ENCODE data around the gene ARHGDIG. TPM values are rescaled to one million over a fixed set of nuclear protein-coding genes. Genes with fewer than 3 reads are reported as not detected.

ARHGDIG gene
- total RNA-seq, 1 experiment from 2014 or later, result not detected

DNA sequence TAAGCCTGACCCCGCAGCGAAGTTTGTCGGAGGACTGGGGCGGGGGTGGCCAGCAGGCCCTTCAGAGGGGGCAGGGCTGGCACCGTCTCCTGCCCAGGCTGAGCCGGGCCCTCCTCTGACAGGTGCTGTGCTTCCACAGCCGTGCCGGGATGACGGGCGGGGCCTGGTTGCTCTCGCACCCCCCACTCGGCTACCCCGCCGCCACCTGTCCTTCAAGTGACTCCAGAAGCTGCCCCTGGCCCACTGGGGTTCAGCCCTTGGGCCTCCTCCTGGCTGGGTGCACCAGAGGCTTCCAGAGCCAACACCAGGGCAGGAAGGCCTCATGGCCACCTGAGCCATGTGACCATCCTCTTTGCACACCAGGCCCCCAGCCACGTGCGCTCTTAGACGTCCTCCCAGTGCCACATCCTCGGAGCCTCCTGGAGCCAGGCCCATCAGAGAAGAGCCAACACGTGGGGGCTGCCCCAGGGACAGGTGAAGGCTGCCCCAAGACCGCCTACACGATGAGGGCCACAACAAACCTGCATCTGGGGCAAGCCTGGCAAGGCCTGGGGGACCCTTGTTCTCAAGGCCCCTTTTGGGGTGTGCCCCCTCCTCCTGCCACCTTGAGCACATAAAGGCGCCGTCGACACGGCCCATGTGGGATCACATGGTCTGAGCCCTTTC is 9.8 kb downstream of the ARHGDIG start:
- Histone ChIP-seq H3K9me3 (replicated peaks) (peaks cover 7% of the 10 kb centered on the region; the same call in 1 of the 2 replicates), H3K4me3 (no peak overlapping the region), H3K36me3 (peaks cover 51% of the 10 kb centered on the region), H3K27me3 (replicated peaks) (no peaks in the 10 kb centered on the region), H3K4me1 (replicated peaks) (no peaks in the 10 kb centered on the region), H3K27ac (no peak overlapping the region)
- no peak for DNase-seq (ENCODE audit: low read depth in 1 of 2, low spot score in 2 of 2)

DNA sequence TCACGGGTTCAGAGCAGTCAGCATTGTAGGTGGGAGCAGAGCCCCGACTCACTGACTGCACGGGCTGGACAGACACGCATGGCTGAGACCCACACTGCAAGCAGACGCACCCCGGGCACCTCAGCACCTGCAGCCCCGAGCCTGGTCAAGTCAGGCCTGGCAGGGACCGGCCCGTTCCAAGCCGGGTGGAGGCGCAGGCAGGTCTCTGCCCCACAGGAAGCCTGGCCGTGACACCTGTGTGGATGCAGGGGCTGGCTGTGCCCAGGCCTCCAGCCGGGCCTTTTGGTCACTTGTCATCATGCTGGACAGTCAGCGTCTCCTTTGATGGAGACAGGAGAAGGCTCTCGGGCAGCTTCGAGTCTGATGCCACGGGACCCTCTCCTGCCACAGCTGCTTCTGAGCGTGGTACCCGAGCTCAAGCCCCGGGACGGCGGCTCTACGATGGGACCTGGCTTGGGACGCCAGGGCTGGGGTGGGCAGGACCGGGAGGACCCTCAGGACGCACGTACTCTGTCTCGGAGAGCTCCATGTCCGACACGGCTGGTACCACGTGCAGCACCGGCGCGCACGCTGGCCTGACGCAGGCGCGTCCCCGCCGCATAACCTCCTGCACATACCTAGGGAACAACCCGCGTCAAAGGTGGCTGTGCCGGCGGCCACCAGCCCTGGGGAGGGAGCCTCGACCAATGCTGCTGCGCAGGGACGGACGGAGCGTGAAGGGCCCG is 10.5 kb downstream of the ARHGDIG start:
- no peaks in the 10 kb centered on the region for H3K4me1 ChIP-seq (replicated peaks)
- H3K36me3 ChIP-seq, result peaks cover 51% of the 10 kb centered on the region
- H3K27ac ChIP-seq, result no peak overlapping the region
- DNase-seq (ENCODE audit: low read depth in 1 of 2, low spot score in 2 of 2), result no peak
- peaks cover 7% of the 10 kb centered on the region; the same call in 1 of the 2 replicates for H3K9me3 ChIP-seq (replicated peaks)
- H3K27me3 ChIP-seq (replicated peaks), result no peaks in the 10 kb centered on the region
- no peak overlapping the region for H3K4me3 ChIP-seq

DNA sequence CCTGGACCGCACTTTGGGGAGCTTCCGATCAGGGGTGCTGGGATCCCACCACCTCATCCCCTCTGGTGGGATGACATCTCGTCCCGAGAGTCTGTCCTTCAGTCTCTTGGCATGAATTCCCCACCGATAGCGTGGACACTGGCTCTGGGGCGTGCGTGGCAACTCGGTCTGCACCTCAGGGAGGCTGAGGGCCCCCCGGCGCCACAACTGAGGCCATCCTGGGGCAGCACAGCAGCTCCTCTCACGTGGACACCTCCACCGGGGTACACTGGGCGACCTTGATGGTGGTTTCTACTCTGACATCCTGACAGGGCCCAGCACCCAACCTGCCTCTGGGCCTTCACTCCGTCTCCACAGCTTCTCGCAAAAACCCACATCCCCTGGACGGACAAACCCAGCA is 11.1 kb downstream of the ARHGDIG start:
- H3K9me3 ChIP-seq (replicated peaks), result peaks cover 5% of the 10 kb centered on the region; the same call in 1 of the 2 replicates
- H3K27me3 ChIP-seq (replicated peaks), result no peaks in the 10 kb centered on the region
- no peak for DNase-seq (ENCODE audit: low read depth in 1 of 2, low spot score in 2 of 2)
- H3K36me3 ChIP-seq, result peaks cover 51% of the 10 kb centered on the region
- H3K4me1 ChIP-seq (replicated peaks), result no peaks in the 10 kb centered on the region
- no peak overlapping the region for H3K27ac ChIP-seq
- H3K4me3 ChIP-seq, result no peak overlapping the region

DNA sequence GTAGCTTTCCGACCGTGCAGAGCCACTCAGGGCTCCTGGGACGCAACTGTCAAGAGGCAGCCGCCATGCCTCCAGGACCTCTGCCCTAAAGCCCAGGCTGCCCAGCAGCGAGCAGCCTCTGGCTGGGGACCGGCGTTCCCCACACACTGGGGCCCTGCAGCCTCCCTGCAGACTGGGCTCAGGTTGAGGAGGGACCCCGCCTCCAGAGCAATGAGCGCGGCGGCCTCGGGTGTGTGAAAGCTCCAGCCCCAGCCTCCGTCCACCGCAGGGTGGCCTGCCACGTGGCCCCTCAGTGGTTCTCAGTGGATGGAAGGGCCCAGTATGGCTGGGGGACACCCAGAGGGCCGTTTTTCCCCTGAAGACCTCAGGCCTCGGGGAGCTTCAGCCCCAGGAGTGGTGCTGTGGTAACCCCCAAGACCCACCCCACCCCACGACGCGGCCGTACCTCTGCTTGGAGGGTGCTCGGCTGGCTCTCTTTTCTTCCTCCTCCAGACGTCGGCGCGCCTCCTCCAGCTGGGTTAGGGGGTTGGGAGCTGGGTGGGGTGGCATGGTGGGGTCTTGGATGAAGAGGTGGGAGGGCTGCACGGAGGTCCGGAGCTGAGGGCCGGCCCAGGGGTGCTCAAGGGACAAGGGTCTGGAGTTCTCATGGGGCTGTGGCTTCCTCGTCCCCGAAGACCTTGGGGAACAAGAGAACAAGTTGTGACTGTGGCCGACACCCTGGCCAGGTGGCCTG is 12.8 kb downstream of the ARHGDIG start:
- Histone ChIP-seq H3K27ac (no peak overlapping the region), H3K9me3 (replicated peaks) (no peaks in the 10 kb centered on the region), H3K4me1 (replicated peaks) (no peaks in the 10 kb centered on the region), H3K4me3 (no peak overlapping the region), H3K27me3 (replicated peaks) (no peaks in the 10 kb centered on the region), H3K36me3 (peaks cover 42% of the 10 kb centered on the region)
- DNase-seq (ENCODE audit: low read depth in 1 of 2, low spot score in 2 of 2), result no peak

DNA sequence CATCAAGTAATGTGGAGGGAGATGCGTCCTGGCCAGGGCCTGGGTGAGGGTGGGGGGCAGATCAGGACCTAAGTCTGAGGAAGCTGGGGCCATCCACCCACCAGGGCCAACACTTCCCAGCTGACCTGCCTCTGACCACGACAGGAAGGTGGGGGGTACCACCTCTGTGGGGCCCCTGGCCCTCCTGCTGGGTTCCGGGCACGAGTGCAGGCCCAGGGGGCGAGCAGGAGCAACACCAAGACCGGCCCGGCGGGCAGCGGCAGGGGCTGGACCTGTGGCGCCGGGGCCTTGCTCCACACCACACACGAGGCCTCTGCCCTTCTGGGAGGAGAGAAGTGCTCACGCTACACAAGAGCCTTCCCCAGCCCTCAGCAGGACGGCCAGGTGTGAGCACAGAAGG is 15.9 kb downstream of the ARHGDIG start:
- Histone ChIP-seq H3K27me3 (replicated peaks) (no peaks in the 10 kb centered on the region), H3K36me3 (peaks cover 28% of the 10 kb centered on the region), H3K4me1 (replicated peaks) (no peaks in the 10 kb centered on the region), H3K9me3 (replicated peaks) (no peaks in the 10 kb centered on the region), H3K4me3 (no peak overlapping the region), H3K27ac (no peak overlapping the region)
- no peak for DNase-seq (ENCODE audit: low read depth in 1 of 2, low spot score in 2 of 2)

DNA sequence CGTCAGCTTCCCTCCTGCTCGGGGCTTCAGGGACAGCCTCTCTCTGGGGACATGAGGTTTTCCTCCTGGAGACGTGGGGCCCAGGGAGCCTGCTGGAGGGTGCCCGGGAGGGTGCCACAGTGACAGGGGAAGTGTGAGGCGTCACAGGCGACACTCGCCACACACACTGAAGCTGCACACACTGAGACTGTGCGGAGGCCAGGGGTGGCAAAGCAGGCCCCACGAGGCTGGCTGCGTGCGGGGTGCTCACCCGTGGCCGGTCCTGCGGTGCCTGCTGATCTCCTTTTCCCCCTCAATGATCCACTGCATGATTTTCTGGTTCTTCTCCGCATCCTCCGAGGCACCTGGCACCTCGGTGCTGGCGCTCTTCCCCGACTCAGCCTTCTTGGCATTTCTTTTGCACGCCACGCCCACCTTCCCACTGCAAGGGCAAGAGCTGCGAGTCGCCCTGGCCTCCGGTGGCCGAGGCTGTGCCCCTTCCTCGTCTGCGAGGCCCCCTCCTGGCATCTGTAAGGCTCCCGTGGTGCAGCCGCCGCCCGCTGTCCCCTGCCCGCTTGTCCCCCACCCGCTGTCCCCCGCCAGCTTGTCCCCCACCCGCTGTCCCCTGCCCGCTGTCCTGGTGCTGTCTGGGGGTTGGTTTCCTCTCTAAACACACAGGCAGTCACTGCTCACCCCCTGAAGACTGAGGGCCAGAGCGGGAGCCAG is 16.6 kb downstream of the ARHGDIG start:
- peaks cover 25% of the 10 kb centered on the region for H3K36me3 ChIP-seq
- H3K27ac ChIP-seq, result no peak overlapping the region
- no peak overlapping the region for H3K4me3 ChIP-seq
- no peaks in the 10 kb centered on the region for H3K4me1 ChIP-seq (replicated peaks)
- no peak for DNase-seq (ENCODE audit: low read depth in 1 of 2, low spot score in 2 of 2)
- H3K27me3 ChIP-seq (replicated peaks), result no peaks in the 10 kb centered on the region
- no peaks in the 10 kb centered on the region for H3K9me3 ChIP-seq (replicated peaks)

DNA sequence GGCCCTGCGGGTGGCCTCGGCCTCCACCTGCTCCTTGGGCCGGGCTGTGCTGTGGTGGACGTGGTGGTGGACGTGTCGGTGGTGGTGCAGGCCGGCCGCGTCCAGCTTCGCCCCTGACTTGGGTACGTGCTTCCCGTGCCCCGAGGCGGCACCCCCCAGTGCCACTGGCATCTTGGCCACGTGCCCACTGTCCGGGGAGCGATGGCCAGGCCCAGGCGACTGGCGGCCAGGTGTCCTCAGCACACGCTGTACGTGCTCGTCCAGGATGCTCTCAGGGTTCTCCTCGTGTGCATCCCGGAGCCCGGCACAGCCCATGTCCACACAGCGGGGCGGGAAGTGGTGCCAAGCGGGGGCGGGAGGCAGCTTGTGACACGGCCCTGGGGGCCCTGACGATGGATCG is 17.4 kb downstream of the ARHGDIG start:
- Histone ChIP-seq H3K27me3 (replicated peaks) (no peaks in the 10 kb centered on the region), H3K27ac (no peak overlapping the region), H3K4me1 (replicated peaks) (no peaks in the 10 kb centered on the region), H3K9me3 (replicated peaks) (no peaks in the 10 kb centered on the region), H3K36me3 (peaks cover 21% of the 10 kb centered on the region), H3K4me3 (no peak overlapping the region)
- no peak for DNase-seq (ENCODE audit: low read depth in 1 of 2, low spot score in 2 of 2)

DNA sequence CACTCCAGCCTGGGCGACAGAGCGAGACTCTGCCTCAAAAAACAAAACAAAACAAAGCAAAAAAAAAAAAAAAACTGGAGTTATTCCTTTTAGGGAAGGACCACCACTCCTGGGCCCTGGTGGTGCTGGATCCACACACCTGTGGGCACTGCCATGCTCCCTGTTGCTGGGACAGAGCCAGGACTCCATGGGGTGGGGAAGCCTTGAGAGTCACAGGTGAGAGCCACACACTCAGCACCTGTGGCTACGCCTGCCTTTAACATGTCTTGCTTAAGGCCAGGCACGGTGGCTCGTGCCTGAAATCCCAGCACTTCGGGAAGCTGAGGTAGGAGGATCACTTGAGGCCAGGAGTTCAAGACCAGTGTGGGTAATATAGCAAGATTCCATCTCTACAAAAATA is 20.8 kb downstream of the ARHGDIG start:
- no peak for DNase-seq (ENCODE audit: low read depth in 1 of 2, low spot score in 2 of 2)
- Histone ChIP-seq H3K9me3 (replicated peaks) (no peaks in the 10 kb centered on the region), H3K4me3 (no peak overlapping the region), H3K27ac (no peak overlapping the region), H3K36me3 (peaks cover 14% of the 10 kb centered on the region), H3K27me3 (replicated peaks) (no peaks in the 10 kb centered on the region), H3K4me1 (replicated peaks) (no peaks in the 10 kb centered on the region)

DNA sequence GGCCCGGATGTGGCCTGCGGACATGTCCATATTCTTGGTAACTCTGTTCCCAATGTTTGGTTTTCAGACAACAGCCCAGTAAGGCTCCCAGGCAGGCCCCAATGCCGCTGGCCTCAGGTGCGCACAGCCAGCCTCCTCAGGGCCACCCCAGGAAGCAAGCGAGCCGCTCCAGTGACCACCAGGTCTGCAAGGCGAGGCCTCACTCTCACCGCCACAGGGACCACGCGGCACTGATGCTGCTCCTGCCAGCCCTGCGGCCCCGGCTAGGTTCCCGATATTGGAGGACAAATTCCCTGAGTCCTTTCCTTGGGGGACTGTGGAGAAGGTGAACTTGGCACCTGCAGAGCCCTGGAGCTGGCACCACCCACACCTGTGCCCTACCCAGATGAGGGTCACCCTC is 21.6 kb downstream of the ARHGDIG start:
- Histone ChIP-seq H3K27ac (no peak overlapping the region), H3K36me3 (peaks cover 12% of the 10 kb centered on the region), H3K4me1 (replicated peaks) (no peaks in the 10 kb centered on the region), H3K4me3 (no peak overlapping the region), H3K9me3 (replicated peaks) (no peaks in the 10 kb centered on the region), H3K27me3 (replicated peaks) (no peaks in the 10 kb centered on the region)
- DNase-seq (ENCODE audit: low read depth in 1 of 2, low spot score in 2 of 2), result no peak

DNA sequence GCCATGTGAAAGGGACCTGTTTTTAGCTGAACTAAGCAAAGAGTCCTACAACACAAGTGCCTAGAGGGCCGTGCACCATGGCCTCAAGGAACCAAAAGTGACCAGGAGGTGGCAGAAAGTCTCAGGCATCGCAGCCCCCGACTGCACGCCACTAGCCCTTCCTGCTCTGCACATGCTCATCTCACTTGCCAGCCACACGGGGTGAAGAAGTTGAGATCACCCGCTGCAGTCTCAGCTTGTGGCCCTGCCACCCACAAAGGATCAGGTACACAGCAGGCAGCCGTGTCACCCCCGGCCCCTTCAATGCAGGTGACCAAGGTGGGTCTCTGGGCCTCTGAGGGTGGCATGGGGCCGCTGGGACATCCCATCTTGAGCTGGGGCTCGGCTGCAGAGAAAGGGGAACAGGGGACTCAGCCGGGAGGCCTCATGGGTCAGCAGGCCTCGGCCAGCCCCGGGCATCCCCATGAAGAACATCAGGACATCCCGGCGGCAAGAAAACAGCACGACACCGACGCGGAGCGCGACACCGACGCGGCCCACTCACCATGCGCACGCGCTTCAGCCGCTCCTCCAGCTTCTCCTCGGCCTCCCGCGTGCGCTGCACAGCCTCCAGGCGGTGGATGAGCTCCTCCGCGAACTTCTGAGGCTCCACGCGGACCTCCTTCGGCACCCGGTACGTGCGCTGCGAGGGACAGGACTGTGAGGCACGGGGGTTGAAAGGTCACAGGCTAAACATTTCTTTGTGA is 23.5 kb downstream of the ARHGDIG start:
- Histone ChIP-seq H3K4me1 (replicated peaks) (no peaks in the 10 kb centered on the region), H3K27me3 (replicated peaks) (no peaks in the 10 kb centered on the region), H3K36me3 (peaks cover 15% of the 10 kb centered on the region), H3K4me3 (no peak overlapping the region), H3K9me3 (replicated peaks) (no peaks in the 10 kb centered on the region), H3K27ac (no peak overlapping the region)
- no peak for DNase-seq (ENCODE audit: low read depth in 1 of 2, low spot score in 2 of 2)

DNA sequence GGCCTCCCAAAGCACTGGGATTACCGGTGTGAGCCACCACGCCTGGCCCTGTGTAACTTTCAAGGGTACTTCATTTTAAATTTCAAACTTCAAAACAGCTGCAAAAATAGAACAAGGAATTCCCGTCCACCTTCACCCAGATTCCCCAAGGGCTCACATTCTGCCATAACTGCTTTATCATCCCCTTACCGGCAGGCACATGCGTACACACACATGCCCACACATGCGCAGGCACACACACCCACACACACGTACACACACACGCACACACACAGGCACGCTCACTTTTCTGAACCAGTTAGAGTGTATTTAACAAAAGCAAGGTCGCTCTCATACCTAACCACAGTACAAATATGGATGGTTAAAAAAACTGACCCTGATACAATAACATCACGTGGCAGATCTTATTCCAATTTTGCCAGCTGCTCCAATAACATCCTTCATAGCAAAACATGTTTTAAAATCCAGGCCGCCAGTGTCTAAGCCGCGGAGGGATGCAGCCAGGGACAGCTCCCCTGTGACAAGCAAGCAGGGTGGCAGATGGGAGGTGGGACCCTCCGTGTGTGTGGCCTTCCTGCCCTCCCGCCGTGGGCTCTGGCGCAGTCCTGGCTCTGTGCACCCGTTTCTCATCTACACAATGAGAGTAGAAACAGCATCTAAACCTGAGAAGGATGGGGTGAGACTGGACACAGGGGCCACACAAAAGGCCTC is 25.7 kb downstream of the ARHGDIG start:
- DNase-seq (ENCODE audit: low read depth in 1 of 2, low spot score in 2 of 2), result no peak
- Histone ChIP-seq H3K4me1 (replicated peaks) (no peaks in the 10 kb centered on the region), H3K36me3 (peaks cover 21% of the 10 kb centered on the region), H3K27ac (no peak overlapping the region), H3K9me3 (replicated peaks) (no peaks in the 10 kb centered on the region), H3K4me3 (no peak overlapping the region), H3K27me3 (replicated peaks) (no peaks in the 10 kb centered on the region)

DNA sequence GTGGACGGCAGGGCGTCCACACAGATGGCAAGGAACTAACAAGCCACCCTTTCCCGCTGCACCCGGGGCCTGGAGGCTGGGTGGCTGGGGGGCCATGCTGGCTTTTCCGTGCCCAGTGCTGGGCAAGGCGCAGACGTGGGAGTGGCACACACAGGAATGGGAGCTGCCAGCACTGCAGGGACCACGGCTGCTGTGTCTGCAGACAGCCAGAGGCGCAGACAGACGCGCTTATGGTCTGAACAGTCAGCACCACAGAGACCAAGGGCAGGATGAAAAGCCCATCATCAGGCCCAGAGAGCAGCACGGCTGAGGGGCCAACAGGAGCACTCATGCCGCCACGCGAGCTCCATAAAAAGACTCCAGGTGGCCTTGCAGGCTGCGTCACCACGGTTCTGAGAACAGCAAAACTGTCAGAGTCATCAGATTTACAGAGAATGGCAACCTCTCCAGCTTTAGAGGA is 26.6 kb downstream of the ARHGDIG start:
- DNase-seq (ENCODE audit: low read depth in 1 of 2, low spot score in 2 of 2), result no peak
- Histone ChIP-seq H3K27ac (no peak overlapping the region), H3K4me3 (no peak overlapping the region), H3K4me1 (replicated peaks) (no peaks in the 10 kb centered on the region), H3K36me3 (peaks cover 21% of the 10 kb centered on the region), H3K9me3 (replicated peaks) (no peaks in the 10 kb centered on the region), H3K27me3 (replicated peaks) (no peaks in the 10 kb centered on the region)

Measured in SJSA1 (cell line).